Choroid plexus epithelial cell (primary cell): ENCODE data around the gene OAS2.

ENCODE experiments used
- DNase-seq: peaks from one replicate; pipeline ENCODE4 v3.0.0-alpha.2; 2010; ENCODE audit warnings: low read depth
- H3K4me3 ChIP-seq: 2 replicates; pipeline ENCODE4 v1.5.1; 2011; ENCODE audit warnings: low read depth, mild to moderate bottlenecking, control low read depth, low read length, moderate library complexity
- TF ChIP-seq, protein P1 (sequence below): conservative IDR thresholded peaks from 2 replicates; pipeline ENCODE4 v1.5.1; 2011; ENCODE audit warnings: low read depth, mild to moderate bottlenecking, control low read depth, inconsistent platforms, low read length, moderate library complexity

OAS2 gene

DNA sequence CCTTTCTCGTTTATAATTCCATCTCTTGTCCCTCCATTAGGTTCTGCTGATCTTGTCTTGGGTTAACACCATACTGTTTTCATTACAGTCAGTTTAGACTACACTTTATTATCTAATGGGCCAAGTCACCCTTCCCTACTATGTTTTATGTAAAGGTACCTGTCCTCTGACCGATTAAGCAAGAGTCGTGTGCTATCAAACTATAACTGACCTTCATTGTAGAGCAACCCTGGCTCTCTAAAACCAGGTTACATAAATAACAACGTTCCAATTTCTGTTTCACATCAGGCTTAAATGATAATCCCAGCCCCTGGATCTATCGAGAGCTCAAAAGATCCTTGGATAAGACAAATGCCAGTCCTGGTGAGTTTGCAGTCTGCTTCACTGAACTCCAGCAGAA lies 16.7 kb downstream of the OAS2 start:
- H3K4me3 ChIP-seq, result no peak overlapping the region
- no peak for DNase-seq
- TF ChIP-seq, protein P1, sequence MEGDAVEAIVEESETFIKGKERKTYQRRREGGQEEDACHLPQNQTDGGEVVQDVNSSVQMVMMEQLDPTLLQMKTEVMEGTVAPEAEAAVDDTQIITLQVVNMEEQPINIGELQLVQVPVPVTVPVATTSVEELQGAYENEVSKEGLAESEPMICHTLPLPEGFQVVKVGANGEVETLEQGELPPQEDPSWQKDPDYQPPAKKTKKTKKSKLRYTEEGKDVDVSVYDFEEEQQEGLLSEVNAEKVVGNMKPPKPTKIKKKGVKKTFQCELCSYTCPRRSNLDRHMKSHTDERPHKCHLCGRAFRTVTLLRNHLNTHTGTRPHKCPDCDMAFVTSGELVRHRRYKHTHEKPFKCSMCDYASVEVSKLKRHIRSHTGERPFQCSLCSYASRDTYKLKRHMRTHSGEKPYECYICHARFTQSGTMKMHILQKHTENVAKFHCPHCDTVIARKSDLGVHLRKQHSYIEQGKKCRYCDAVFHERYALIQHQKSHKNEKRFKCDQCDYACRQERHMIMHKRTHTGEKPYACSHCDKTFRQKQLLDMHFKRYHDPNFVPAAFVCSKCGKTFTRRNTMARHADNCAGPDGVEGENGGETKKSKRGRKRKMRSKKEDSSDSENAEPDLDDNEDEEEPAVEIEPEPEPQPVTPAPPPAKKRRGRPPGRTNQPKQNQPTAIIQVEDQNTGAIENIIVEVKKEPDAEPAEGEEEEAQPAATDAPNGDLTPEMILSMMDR, result no peak

GRCh38 chr12:112996501-112996900 lies 18.2 kb downstream of the OAS2 start:
- no peak for DNase-seq
- no peak overlapping the region for H3K4me3 ChIP-seq
- TF ChIP-seq, protein P1, result no peak

GRCh38 chr12:112997506-112997905 lies 19.2 kb downstream of the OAS2 start:
- H3K4me3 ChIP-seq, result no peak overlapping the region
- no peak for DNase-seq
- TF ChIP-seq, protein P1, result no peak

DNA sequence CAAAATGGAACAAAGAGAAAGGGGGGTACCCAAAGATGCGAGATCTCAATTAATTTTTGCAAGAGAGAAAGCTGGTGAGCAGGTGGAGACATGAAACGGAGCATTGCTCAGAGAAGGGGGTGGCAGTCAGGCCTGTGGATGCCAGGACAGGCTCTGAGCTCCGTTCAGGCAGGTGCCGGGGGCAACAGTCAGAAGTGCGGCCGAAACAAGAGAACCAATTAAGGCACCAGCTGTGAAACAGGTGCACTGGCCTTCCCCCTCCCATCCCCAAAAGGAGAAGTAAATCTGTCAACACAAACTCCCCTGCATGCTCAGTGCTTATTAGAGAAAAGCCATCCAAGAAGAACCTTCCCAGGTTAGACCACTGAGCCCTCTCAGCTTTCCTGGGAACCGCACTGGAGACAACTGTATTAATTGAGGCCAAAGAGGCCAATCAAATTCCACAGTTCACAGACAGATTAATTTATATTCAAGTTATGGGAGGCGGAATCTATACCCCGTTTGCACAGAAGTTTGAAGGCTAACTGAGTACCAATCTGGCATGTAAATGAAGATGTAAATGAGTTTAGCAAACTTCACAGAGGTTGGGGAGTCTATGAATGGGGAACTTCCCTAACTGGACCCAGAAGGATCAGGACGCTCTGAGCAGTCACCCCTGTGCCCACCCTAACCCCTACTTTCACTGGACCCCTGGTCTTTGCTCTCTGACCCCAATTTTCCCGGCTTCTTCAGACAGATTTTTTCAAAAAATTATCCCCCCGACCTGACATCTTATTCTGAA lies 20.9 kb downstream of the OAS2 start:
- H3K4me3 ChIP-seq, result no peak overlapping the region
- TF ChIP-seq, protein P1, result no peak
- no peak for DNase-seq

GRCh38 chr12:113000433-113000832 lies 22.1 kb downstream of the OAS2 start:
- H3K4me3 ChIP-seq, result no peak overlapping the region
- DNase-seq, result no peak
- TF ChIP-seq, protein P1, result no peak

DNA sequence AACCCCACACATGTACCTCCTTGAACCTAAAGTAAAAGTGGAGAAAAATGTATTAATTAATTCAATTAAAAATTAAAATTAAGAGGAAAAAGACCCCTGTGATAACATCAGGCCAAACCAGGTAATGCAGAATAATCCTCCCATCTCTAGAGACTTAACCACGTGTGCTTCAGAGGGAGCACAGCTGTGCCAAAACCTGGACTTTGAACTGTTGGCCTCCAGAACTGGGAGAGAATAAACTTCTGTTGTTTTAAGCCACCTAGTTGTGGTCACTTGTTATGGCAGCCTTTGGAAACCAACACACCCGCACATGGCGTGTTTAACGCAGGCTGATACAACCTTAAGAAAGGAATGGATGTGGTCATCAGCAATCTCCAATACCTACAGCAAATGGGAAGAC lies 23.8 kb downstream of the OAS2 start:
- TF ChIP-seq, protein P1, result peak; percentile 30
- DNase-seq, result peak; percentile 14
- no peak overlapping the region for H3K4me3 ChIP-seq

- TF ChIP-seq, protein P1, result no peak
- no peak overlapping the region for H3K4me3 ChIP-seq
- DNase-seq, result no peak
These were observed 24.4 kb downstream of the OAS2 start for GRCh38 chr12:113002676-113003075.
